ENCODE measurements around the gene ESM1.

GRCh38 chr5:54990841-54991258, 5.5 kb upstream of the ESM1 start:
- TF ChIP-seq EZH2 (IDR thresholded peaks at IDR 0.05; ENCODE audit: borderline replicate concordance, insufficient read depth, low read depth, low read length, poor library complexity, severe bottlenecking) (no peak), CTCF (IDR thresholded peaks at IDR 0.05) (no peak)
